Trophoblast cell (in vitro differentiated cells and primary cell): ENCODE measurements around the gene TNIK.

Experiments used
- DNase-seq, 2 donors: peaks; one replicate each; pipeline ENCODE4 v3.0.0-alpha.2; 2016
- H2AFZ ChIP-seq: 2 replicates; pipeline ENCODE4 v1.6.1; 2013; ENCODE audit warnings: low read length, moderate library complexity, mild to moderate bottlenecking; ENCODE audit not compliant: insufficient read depth, poor library complexity
- H2AK5ac ChIP-seq: 2 replicates; pipeline ENCODE4 v1.6.1; 2013; ENCODE audit warnings: mild to moderate bottlenecking, low read length
- H2BK120ac ChIP-seq: 2 replicates; pipeline ENCODE4 v1.6.1; 2013; ENCODE audit warnings: low read length, mild to moderate bottlenecking, moderate library complexity; ENCODE audit not compliant: insufficient read depth, poor library complexity
- H2BK12ac ChIP-seq: 2 replicates; pipeline ENCODE4 v1.6.1; 2013; ENCODE audit warnings: mild to moderate bottlenecking, low read length, moderate library complexity
- H2BK5ac ChIP-seq: 2 replicates; pipeline ENCODE4 v1.6.1; 2013; ENCODE audit warnings: low read length, low read depth, moderate library complexity, mild to moderate bottlenecking; ENCODE audit not compliant: poor library complexity
- H3K14ac ChIP-seq: 2 replicates; pipeline ENCODE4 v1.6.1; 2013; ENCODE audit warnings: mild to moderate bottlenecking, low read length
- H3K18ac ChIP-seq: 2 replicates; pipeline ENCODE4 v1.6.1; 2013; ENCODE audit warnings: mild to moderate bottlenecking, low read length
- H3K23ac ChIP-seq: 2 replicates; pipeline ENCODE4 v1.6.1; 2013; ENCODE audit warnings: low read length
- H3K27ac ChIP-seq: 2 replicates; pipeline ENCODE4 v1.5.1; 2013; ENCODE audit warnings: low read depth, mild to moderate bottlenecking, inconsistent platforms, low read length, moderate library complexity
- H3K27me3 ChIP-seq: 2 replicates; pipeline ENCODE4 v1.6.1; 2013; ENCODE audit warnings: inconsistent platforms, mild to moderate bottlenecking, low read length, moderate library complexity; ENCODE audit not compliant: insufficient read depth
- H3K36me3 ChIP-seq, 2 experiments: 1 replicate in 1 of 2; 2 replicates in 1 of 2; pipeline ENCODE4 v1.6.1; 2013; ENCODE audit warnings: low read length in 2 of 2, mild to moderate bottlenecking in 2 of 2, moderate library complexity in 1 of 2; ENCODE audit not compliant: insufficient read depth in 2 of 2, control insufficient read depth in 1 of 2
- H3K4ac ChIP-seq: 2 replicates; pipeline ENCODE4 v1.6.1; 2013; ENCODE audit warnings: low read depth, mild to moderate bottlenecking, low read length, moderate library complexity
- H3K4me1 ChIP-seq, 2 experiments: 1 replicate in 1 of 2; 2 replicates in 1 of 2; pipeline ENCODE4 v1.6.1; 2013; ENCODE audit warnings: low read length in 2 of 2, mild to moderate bottlenecking in 2 of 2, moderate library complexity in 1 of 2; ENCODE audit not compliant: insufficient read depth in 2 of 2, control insufficient read depth in 1 of 2
- H3K4me2 ChIP-seq: 2 replicates; pipeline ENCODE4 v1.6.1; 2013; ENCODE audit warnings: inconsistent platforms, mild to moderate bottlenecking, low read length, moderate library complexity
- H3K4me3 ChIP-seq: 2 replicates; pipeline ENCODE4 v1.5.1; 2013; ENCODE audit warnings: mild to moderate bottlenecking, low read depth, low read length, inconsistent platforms
- H3K79me1 ChIP-seq: one replicate; pipeline ENCODE4 v1.6.1; 2013; ENCODE audit warnings: low read length
- H3K79me2 ChIP-seq: 2 replicates; pipeline ENCODE4 v1.6.1; 2013; ENCODE audit warnings: low read length, mild to moderate bottlenecking; ENCODE audit not compliant: control insufficient read depth, insufficient read depth, poor library complexity
- H3K9ac ChIP-seq: 2 replicates; pipeline ENCODE4 v1.6.1; 2013; ENCODE audit warnings: mild to moderate bottlenecking, low read length
- H3K9me3 ChIP-seq: 2 replicates; pipeline ENCODE4 v1.6.1; 2013; ENCODE audit warnings: low read depth, mild to moderate bottlenecking, control low read depth, inconsistent platforms, low read length; ENCODE audit not compliant: insufficient read depth
- H4K12ac ChIP-seq: 2 replicates; pipeline ENCODE4 v1.6.1; 2013; ENCODE audit warnings: low read depth, mild to moderate bottlenecking, low read length, moderate library complexity
- H4K8ac ChIP-seq: 2 replicates; pipeline ENCODE4 v1.6.1; 2013; ENCODE audit warnings: low read depth, mild to moderate bottlenecking, low read length, moderate library complexity
- H4K91ac ChIP-seq: one replicate; pipeline ENCODE4 v1.6.1; 2013; ENCODE audit warnings: low read depth, mild to moderate bottlenecking, low read length, moderate library complexity
- WGBS: extraction: QIAGEN DNeasy Blood & Tissue Kit; methylation state at CpG from one replicate; pipeline ENCODE4 v1.1.7; 2013; ENCODE audit warnings: missing lambda C conversion rate; ENCODE audit not compliant: insufficient read length, insufficient coverage; ENCODE audit errors: extremely low coverage; 5-methylcytosine and 5-hydroxymethylcytosine counted together

TNIK gene

DNA sequence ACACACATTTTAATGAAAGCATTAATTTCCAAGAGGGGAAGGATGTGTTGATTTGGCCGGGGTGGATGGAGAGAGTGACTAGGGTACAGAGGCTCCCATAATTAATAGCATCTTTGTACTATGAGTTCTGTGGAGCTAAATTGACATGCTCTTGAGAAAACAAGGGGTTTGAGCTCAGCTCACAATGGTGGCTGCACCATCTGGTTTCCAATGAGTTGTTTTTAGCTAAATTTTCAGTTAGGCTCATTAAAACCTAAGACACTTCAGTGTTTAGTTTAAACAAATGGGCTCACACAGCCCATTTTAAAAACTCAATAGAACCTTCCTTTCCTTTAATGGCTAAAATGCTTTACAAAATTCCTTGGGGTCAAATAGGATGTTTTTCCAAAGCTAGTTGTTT, 199.7 kb downstream of the TNIK start:
- WGBS: no CpG with 5 or more reads among the region's 1 CpG

DNA sequence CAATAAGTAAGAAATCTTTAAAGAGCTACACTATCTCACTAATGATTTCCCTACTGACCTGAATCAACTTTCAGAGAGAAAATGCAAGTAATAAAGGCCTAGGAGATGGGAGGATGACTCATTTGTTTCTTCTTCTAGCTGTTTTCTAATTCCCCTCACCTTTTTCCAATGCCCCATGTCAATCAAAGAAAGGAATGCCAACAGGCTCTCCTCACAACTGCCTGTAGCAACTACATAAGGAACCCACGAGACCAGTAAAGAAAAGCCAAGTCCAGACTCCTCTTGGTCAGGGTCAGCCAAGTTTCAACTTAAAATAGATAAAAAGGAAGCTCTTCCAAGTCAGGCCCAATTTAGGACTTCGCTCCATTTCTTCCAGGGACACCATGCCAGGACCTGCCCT, 201.9 kb downstream of the TNIK start:
- Histone ChIP-seq H3K18ac (no peak overlapping the region), H4K8ac (no peak overlapping the region), H3K79me1 (no peaks in the 10 kb centered on the region)

More for the DNA sequence above, 199.7 kb downstream of the TNIK start:
- Histone ChIP-seq H3K27ac (no peak overlapping the region), H3K79me1 (no peaks in the 10 kb centered on the region), H3K18ac (no peak overlapping the region), H3K4ac (no peak overlapping the region), H2AFZ (no peak overlapping the region), H3K23ac (no peak overlapping the region), H3K9me3 (no peaks in the 10 kb centered on the region), H3K4me1 (peaks cover 0 to 2% of the 10 kb centered on the region in 2 experiments), H4K12ac (no peak overlapping the region), H3K36me3 (no peaks in the 10 kb centered on the region), H2AK5ac (no peak overlapping the region), H3K14ac (no peak overlapping the region), H3K4me3 (no peak overlapping the region), H3K4me2 (no peak overlapping the region), H4K8ac (no peak overlapping the region), H3K79me2 (no peaks in the 10 kb centered on the region), H3K9ac (no peak overlapping the region), H2BK5ac (no peak overlapping the region), H2BK12ac (no peak overlapping the region), H4K91ac (no peak overlapping the region), H2BK120ac (no peak overlapping the region), H3K27me3 (no peaks in the 10 kb centered on the region)
- DNase-seq: no peak

DNA sequence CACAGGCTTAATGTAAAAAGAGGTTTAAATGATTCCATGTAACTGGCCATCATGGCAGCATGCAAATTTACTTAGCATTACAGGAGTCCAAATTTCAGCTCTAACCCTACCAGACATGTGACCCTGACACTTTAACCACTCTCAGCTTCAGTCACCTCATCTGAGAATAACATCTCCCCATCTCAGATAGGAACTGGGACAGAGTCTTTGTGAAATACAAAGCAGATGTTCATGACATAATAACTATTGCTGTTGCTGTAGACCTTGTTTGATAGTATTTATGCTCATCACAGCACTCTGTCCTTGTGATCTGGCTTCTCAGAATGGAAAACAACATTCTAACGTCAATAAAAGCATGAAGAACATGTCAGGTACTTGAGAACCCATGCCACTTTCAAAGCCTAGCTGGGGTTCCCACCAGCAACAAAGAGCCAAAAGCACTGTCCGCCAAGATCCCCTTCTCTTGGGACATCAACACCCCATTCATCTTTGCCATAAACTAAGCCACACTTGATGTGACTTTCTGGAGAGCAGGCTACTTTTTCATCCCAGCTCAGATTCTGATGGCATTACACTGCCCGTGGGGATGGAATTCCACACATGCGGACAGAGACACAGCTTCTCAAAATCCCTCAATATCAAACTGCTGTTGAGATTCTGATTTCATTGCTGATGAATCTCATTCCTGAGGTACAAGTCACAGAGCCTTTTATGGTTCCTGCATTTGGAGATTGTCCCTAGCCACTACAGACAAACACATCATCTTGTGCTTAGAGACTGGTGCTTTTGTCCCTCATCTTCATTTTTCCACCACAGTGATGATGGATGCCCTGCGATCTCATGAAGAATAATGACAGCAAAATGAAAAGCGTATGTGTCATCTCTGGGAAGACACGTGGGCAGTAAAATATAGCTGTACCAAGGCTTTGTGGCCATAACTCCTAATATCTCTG, 202.7 kb downstream of the TNIK start:
- Histone ChIP-seq H3K79me2 (no peaks in the 10 kb centered on the region), H2AFZ (no peak overlapping the region), H4K91ac (no peak overlapping the region), H3K36me3 (no peaks in the 10 kb centered on the region), H4K8ac (no peak overlapping the region), H3K14ac (no peak overlapping the region), H3K9ac (no peak overlapping the region), H2AK5ac (no peak overlapping the region), H2BK120ac (no peak overlapping the region), H3K27me3 (no peaks in the 10 kb centered on the region), H2BK5ac (no peak overlapping the region), H3K27ac (no peak overlapping the region), H3K18ac (no peak overlapping the region), H2BK12ac (no peak overlapping the region), H3K4me3 (no peak overlapping the region), H3K4me2 (no peak overlapping the region), H3K79me1 (no peaks in the 10 kb centered on the region), H3K4ac (no peak overlapping the region), H4K12ac (no peak overlapping the region), H3K23ac (no peak overlapping the region), H3K9me3 (no peaks in the 10 kb centered on the region), H3K4me1 (peaks cover 0 to 2% of the 10 kb centered on the region in 2 experiments)
- WGBS: no CpG with 5 or more reads among the region's 7 CpGs
- DNase-seq: no peak

More for the DNA sequence above, 201.9 kb downstream of the TNIK start:
- no peak overlapping the region for H2AK5ac ChIP-seq
- no peak overlapping the region for H3K23ac ChIP-seq
- WGBS: no CpG with 5 or more reads among the region's 2 CpGs
- H4K91ac ChIP-seq: no peak overlapping the region
- H3K4me1 ChIP-seq: peaks cover 0 to 2% of the 10 kb centered on the region in 2 experiments
- H2BK5ac ChIP-seq: no peak overlapping the region
- no peak overlapping the region for H2AFZ ChIP-seq
- no peaks in the 10 kb centered on the region for H3K27me3 ChIP-seq
- H3K27ac ChIP-seq: no peak overlapping the region
- H4K12ac ChIP-seq: no peak overlapping the region
- H2BK12ac ChIP-seq: no peak overlapping the region
- no peak for DNase-seq
- H3K9me3 ChIP-seq: no peaks in the 10 kb centered on the region
- no peak overlapping the region for H3K4ac ChIP-seq
- no peak overlapping the region for H3K4me2 ChIP-seq
- H3K4me3 ChIP-seq: no peak overlapping the region
- no peak overlapping the region for H3K9ac ChIP-seq
- H2BK120ac ChIP-seq: no peak overlapping the region
- H3K79me2 ChIP-seq: no peaks in the 10 kb centered on the region
- H3K14ac ChIP-seq: no peak overlapping the region
- no peaks in the 10 kb centered on the region for H3K36me3 ChIP-seq

DNA sequence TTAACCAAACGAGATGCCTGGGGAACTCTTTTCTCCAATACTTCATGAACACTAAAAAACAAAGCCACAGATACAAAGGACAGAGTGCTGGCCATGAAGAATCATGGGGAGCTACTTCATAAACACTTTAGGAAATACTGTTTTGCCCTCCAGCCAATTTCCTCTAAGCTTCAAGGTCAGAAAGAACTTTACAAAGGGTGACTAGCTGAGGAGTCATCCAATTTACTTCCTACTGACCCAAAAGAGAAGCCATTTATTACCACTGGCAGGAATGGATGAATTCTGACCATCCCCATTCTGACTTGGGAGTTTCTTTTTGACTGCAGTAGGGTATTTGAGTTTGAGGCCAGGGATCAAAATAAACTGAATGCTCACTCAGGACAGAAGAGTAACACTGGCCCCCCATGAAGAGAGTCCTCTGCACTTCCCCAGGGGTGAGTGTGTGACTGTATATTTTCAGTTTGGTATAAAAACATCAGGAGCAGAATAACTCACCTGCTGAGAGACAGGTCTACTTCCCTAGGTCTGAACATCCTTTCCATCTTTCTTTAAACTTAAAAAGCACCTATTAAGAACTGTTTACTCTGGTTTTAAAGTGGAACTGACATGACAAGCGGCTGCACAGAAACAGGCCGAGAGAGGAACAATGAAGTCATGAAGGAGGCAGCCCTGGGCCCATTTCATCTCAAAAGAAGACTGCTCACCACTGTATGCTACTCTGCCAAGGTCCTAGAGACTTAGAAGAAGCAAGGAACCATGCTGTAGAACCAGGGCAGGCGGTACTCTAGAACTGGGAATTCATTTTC, 203.6 kb downstream of the TNIK start:
- no CpG with 5 or more reads among the region's 4 CpGs for WGBS
- H3K4me2 ChIP-seq: no peak overlapping the region

More for the DNA sequence above, 203.6 kb downstream of the TNIK start:
- no peak overlapping the region for H3K4ac ChIP-seq
- no peak overlapping the region for H3K14ac ChIP-seq
- H3K23ac ChIP-seq: no peak overlapping the region
- H2AK5ac ChIP-seq: no peak overlapping the region
- H2BK12ac ChIP-seq: no peak overlapping the region
- H2BK120ac ChIP-seq: no peak overlapping the region
- H3K18ac ChIP-seq: no peak overlapping the region
- no peaks in the 10 kb centered on the region for H3K79me1 ChIP-seq
- H3K4me1 ChIP-seq: peaks cover 0 to 2% of the 10 kb centered on the region in 2 experiments
- no peak overlapping the region for H2BK5ac ChIP-seq
- no peaks in the 10 kb centered on the region for H3K79me2 ChIP-seq
- H3K36me3 ChIP-seq: no peaks in the 10 kb centered on the region
- no peak overlapping the region for H4K91ac ChIP-seq
- H4K8ac ChIP-seq: no peak overlapping the region
- no peak overlapping the region for H3K9ac ChIP-seq
- no peak overlapping the region for H3K27ac ChIP-seq
- DNase-seq: no peak
- no peaks in the 10 kb centered on the region for H3K27me3 ChIP-seq
- no peak overlapping the region for H4K12ac ChIP-seq
- H2AFZ ChIP-seq: no peak overlapping the region
- H3K4me3 ChIP-seq: no peak overlapping the region
- H3K9me3 ChIP-seq: no peaks in the 10 kb centered on the region
